ENCODE data around the gene ATP7A. TPM values are rescaled to one million over a fixed set of nuclear protein-coding genes. Genes with fewer than 3 reads are reported as not detected.

Gene ATP7A
- total RNA-seq, 1 experiment from 2014 or later: 6.3 TPM

GRCh38 chrX:77894921-77895886 lies 15.3 kb upstream of the ATP7A start, which contains the start of gene MAGT1 (continued):
- TF ChIP-seq EGR1 (IDR thresholded peaks at IDR 0.05; ENCODE audit: low read depth) (no peak), RAD21 (IDR thresholded peaks at IDR 0.05; ENCODE audit: low read depth) (no peak), JUND (IDR thresholded peaks at IDR 0.05) (no peak), CBX3 (IDR thresholded peaks at IDR 0.05; ENCODE audit: low read depth) (no peak), CTCF (IDR thresholded peaks at IDR 0.05 in 2 of 3, conservative IDR thresholded peaks at IDR 0.05 in 1 of 3; ENCODE audit: borderline replicate concordance in 1 of 3, insufficient read depth in 1 of 3, low read depth in 2 of 3, low read length in 2 of 3) (no peak), MAX (IDR thresholded peaks at IDR 0.05) (0 out of 2 replicates have a peak, but pooled peaks have one; percentile 13)

GRCh38 chrX:77899081-77899828 lies 11.2 kb upstream of the ATP7A start, which contains the start of gene COX7B:
Gene COX7B (plus strand): TSS chrX:77899468. CDS start chrX:77899554, 86 bp downstream.
- ChIA-PET POLR2A (interaction anchor here (0.6 to 1.2 kb wide), 5 partner anchors 8 to 125 kb away, joined by 3 to 7 read pairs (median 3); partner anchors contain the start of gene ATP7A), RAD21 (ENCODE audit: low non-redundant PET in 1 of 2, low total read pairs in 2 of 2, uncharacterized antibody in 2 of 2, unreplicated experiment in 2 of 2) (interaction anchor here in 1 of 2 experiments (0.8 kb wide), 1 partner anchor 125 kb away, joined by 3 read pairs; no protein-coding TSS in a partner anchor)
- intact Hi-C loops (cut with micrococcal nuclease): loop anchor here (5.0 kb wide), 3 partner anchors 112 to 203 kb away; partner anchors contain the start of genes ATRX and PGK1
- TF ChIP-seq JUND (IDR thresholded peaks at IDR 0.05) (no peak), SRF (IDR thresholded peaks at IDR 0.05; ENCODE audit: low read depth) (0 out of 2 replicates have a peak, but pooled peaks have one; percentile 22), CTCF (IDR thresholded peaks at IDR 0.05 in 2 of 3, conservative IDR thresholded peaks at IDR 0.05 in 1 of 3; ENCODE audit: borderline replicate concordance in 1 of 3, insufficient read depth in 1 of 3, low read depth in 2 of 3, low read length in 2 of 3) (peak; percentile 12 to 43 (median 39); a peak in 5 of 6 replicates), EZH2phosphoT487 (IDR thresholded peaks at IDR 0.05; ENCODE audit: borderline replicate concordance) (no peak), TCF7L2 (IDR thresholded peaks at IDR 0.05; ENCODE audit: borderline replicate concordance, extremely low read depth, insufficient read depth, insufficient read length) (no peak), POLR2A (IDR thresholded peaks at IDR 0.05; ENCODE audit: borderline replicate concordance, extremely low read depth, insufficient read depth, insufficient read length) (peak; percentile 46), EGR1 (IDR thresholded peaks at IDR 0.05; ENCODE audit: low read depth) (0 out of 2 replicates have a peak, but pooled peaks have one; percentile 38), YY1 (IDR thresholded peaks at IDR 0.05; ENCODE audit: extremely low read depth, insufficient replicate concordance, low read depth, low read length) (peak; percentile 88), ZNF274 (IDR thresholded peaks at IDR 0.05; ENCODE audit: low read depth, low read length) (no peak)

More at GRCh38 chrX:77899081-77899828, 11.2 kb upstream of the ATP7A start, which contains the start of gene COX7B:
- Histone ChIP-seq H3K9me2 (ENCODE audit: insufficient read depth) (no peaks in the 10 kb centered on the region), H3K27me3 (ENCODE audit: insufficient read depth, low read length) (no peaks in the 10 kb centered on the region), H3K4me2 (ENCODE audit: low read length) (peak within 1 kb of the TSS; percentile 75), H3K36me3 (ENCODE audit: control insufficient read depth in 1 of 2, insufficient read depth in 2 of 2, low read length in 2 of 2) (peaks cover 0 to 7% of the 10 kb centered on the region in 2 experiments; a peak in 2 of 4 replicates), H3K4me3 (replicated peaks in 1 of 2; ENCODE audit: low read depth in 1 of 2, low read length in 2 of 2) (peak within 1 kb of the TSS; percentile 77 to 81), H4K20me1 (ENCODE audit: insufficient read depth) (no peaks in the 10 kb centered on the region), H3K27ac (ENCODE audit: low read depth, low read length) (peak within 1 kb of the TSS; percentile 71), H3K4me1 (ENCODE audit: control insufficient read depth in 1 of 2, insufficient read depth in 2 of 2, low read length in 2 of 2) (peaks cover 0 to 11% of the 10 kb centered on the region in 2 experiments; a peak in 3 of 4 replicates), H3K79me2 (ENCODE audit: insufficient read depth, low read length) (peaks cover 52% of the 10 kb centered on the region), H2AFZ (ENCODE audit: low read depth, low read length, poor library complexity, severe bottlenecking) (no peak within 1 kb of the TSS), H3K9me3 (ENCODE audit: control insufficient read depth in 1 of 2, insufficient read depth in 1 of 2, low read depth in 1 of 2, low read length in 2 of 2) (no peaks in the 10 kb centered on the region), H3K9ac (ENCODE audit: low read length) (peak within 1 kb of the TSS; percentile 93)
- BruUV-seq (replicated peaks): no TSS peak
- CTCF ChIA-PET: interaction anchor here (0.8 to 2.7 kb wide), 3 partner anchors 10 to 130 kb away, joined by 3 to 9 read pairs (median 6); partner anchors contain the start of gene ATP7A
- DNase-seq (ENCODE audit: low read depth, low spot score): peak; percentile 94
- ATAC-seq: peak; percentile 72
